ENCODE measurements around the gene TBX20. TPM values are rescaled to one million over a fixed set of nuclear protein-coding genes. Genes with fewer than 3 reads are reported as not detected.

Gene TBX20
- total and polyA plus RNA-seq, 10 of the 15 experiments (the other 5 are each of a cell fraction or from before 2014, with no cell fraction given), result not detected

- no peak for TF ChIP-seq ZNF384 (IDR thresholded peaks at IDR 0.05; ENCODE audit: borderline replicate concordance, low read depth, low read length)
Measured at GRCh38 chr7:35257251-35258124, 3.6 kb upstream of the TBX20 start (continued).

- Histone ChIP-seq H3K4me1 (ENCODE audit: control insufficient read depth, insufficient read depth, low read length) (no peaks in the 10 kb centered on the region), H3K9ac (ENCODE audit: control insufficient read depth, insufficient read depth, low read length) (no peak overlapping the region), H3K27me3 (replicated peaks in 1 of 2; ENCODE audit: control insufficient read depth in 2 of 2, insufficient read depth in 2 of 2, low read length in 1 of 2) (peaks cover 21 to 38% of the 10 kb centered on the region in 2 experiments), H4K20me1 (ENCODE audit: control insufficient read depth, insufficient read depth) (no peaks in the 10 kb centered on the region), H3K9me3 (replicated peaks; ENCODE audit: control insufficient read depth, insufficient read depth, low read length) (peaks cover 1% of the 10 kb centered on the region; the same call in 2 of the 3 replicates), H3K4me2 (ENCODE audit: control insufficient read depth, insufficient read depth) (no peak overlapping the region), H2AFZ (ENCODE audit: control insufficient read depth, low read depth, low read length) (no peak overlapping the region), H3K36me3 (ENCODE audit: control insufficient read depth in 2 of 2, insufficient read depth in 2 of 2, low read length in 1 of 2) (no peaks in the 10 kb centered on the region), H3K4me3 (no peak overlapping the region), H3K27ac (ENCODE audit: control insufficient read depth, insufficient read depth) (no peak overlapping the region), H3K79me2 (ENCODE audit: control insufficient read depth, insufficient read depth, low read length) (no peaks in the 10 kb centered on the region)
- BruUV-seq (replicated peaks), result no TSS peak
- intact Hi-C loops (cut with micrococcal nuclease; ENCODE audit: unreplicated experiment) (no loop called here), in situ Hi-C loops (cut with MboI) (no loop called here)
- ATAC-seq, result no peak
- FAIRE-seq, result no peak
- 15% methylated on average over 29 of the region's 29 CpGs for WGBS (ENCODE audit: insufficient coverage, insufficient replicate concordance, low lambda C conversion rate, missing lambda C conversion rate)
- ChIA-PET RAD21 (ENCODE audit: unreplicated experiment) (no interaction called here), SMC1A (ENCODE audit: uncharacterized antibody, unreplicated experiment) (no interaction called here), CTCF (no interaction called here), POLR2A (no interaction called here)
- DNase-seq (ENCODE audit: low read depth, low spot score), result no peak
- TF ChIP-seq MEF2A (IDR thresholded peaks at IDR 0.05; ENCODE audit: insufficient read depth, low read depth, low read length) (no peak), ZBTB11 (CRISPR knock-in tag; IDR thresholded peaks at IDR 0.05) (no peak), TCF7 (IDR thresholded peaks at IDR 0.05; ENCODE audit: borderline replicate concordance) (no peak), CREM (IDR thresholded peaks at IDR 0.05; ENCODE audit: low read depth) (no peak), CEBPB (IDR thresholded peaks at IDR 0.05; ENCODE audit: borderline replicate concordance in 1 of 2, low read depth in 2 of 2, low read length in 2 of 2) (no peak), POU2F2 (IDR thresholded peaks at IDR 0.05; ENCODE audit: borderline replicate concordance, low read depth, low read length) (no peak), WRNIP1 (IDR thresholded peaks at IDR 0.05; ENCODE audit: borderline replicate concordance, low read depth, low read length) (no peak), ZNF274 (IDR thresholded peaks at IDR 0.05; ENCODE audit: insufficient read depth, insufficient read length) (no peak), USF2 (IDR thresholded peaks at IDR 0.05; ENCODE audit: borderline replicate concordance, low read depth, low read length) (no peak), PAX8 (IDR thresholded peaks at IDR 0.05) (no peak), IRF5 (IDR thresholded peaks at IDR 0.05; ENCODE audit: borderline replicate concordance) (no peak), ASH2L (IDR thresholded peaks at IDR 0.05; ENCODE audit: borderline replicate concordance, low read depth) (no peak), NFIC (IDR thresholded peaks at IDR 0.05; ENCODE audit: low read depth, low read length) (no peak)
Measured at GRCh38 chr7:35256256-35257175, 2.6 kb upstream of the TBX20 start.
